ENCODE results near the gene LBH. TPM values are rescaled to one million over a fixed set of nuclear protein-coding genes. Genes with fewer than 3 reads are reported as not detected.
A peak's percentile ranks its signal among the peaks of the same experiment; 100 is the strongest.

The LBH gene
- total RNA-seq, 1 donor from 2014 or later: 137 TPM

GRCh38 chr2:30234180-30234971, 3.0 kb downstream of the LBH start:
- Mint-ChIP-seq H3K36me3 (ENCODE audit: low read depth, unreplicated experiment) (peaks cover 34% of the 10 kb centered on the region), H3K27me3 (ENCODE audit: unreplicated experiment) (peaks cover 17% of the 10 kb centered on the region), H3K27ac (ENCODE audit: unreplicated experiment) (peak overlapping the region; percentile 80), H3K9me3 (ENCODE audit: unreplicated experiment) (no peaks in the 10 kb centered on the region), H3K4me1 (ENCODE audit: unreplicated experiment) (peaks cover 57% of the 10 kb centered on the region), H3K4me3 (ENCODE audit: unreplicated experiment) (peak overlapping the region; percentile 96)
- TF ChIP-seq, protein P1, sequence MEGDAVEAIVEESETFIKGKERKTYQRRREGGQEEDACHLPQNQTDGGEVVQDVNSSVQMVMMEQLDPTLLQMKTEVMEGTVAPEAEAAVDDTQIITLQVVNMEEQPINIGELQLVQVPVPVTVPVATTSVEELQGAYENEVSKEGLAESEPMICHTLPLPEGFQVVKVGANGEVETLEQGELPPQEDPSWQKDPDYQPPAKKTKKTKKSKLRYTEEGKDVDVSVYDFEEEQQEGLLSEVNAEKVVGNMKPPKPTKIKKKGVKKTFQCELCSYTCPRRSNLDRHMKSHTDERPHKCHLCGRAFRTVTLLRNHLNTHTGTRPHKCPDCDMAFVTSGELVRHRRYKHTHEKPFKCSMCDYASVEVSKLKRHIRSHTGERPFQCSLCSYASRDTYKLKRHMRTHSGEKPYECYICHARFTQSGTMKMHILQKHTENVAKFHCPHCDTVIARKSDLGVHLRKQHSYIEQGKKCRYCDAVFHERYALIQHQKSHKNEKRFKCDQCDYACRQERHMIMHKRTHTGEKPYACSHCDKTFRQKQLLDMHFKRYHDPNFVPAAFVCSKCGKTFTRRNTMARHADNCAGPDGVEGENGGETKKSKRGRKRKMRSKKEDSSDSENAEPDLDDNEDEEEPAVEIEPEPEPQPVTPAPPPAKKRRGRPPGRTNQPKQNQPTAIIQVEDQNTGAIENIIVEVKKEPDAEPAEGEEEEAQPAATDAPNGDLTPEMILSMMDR (IDR thresholded peaks at IDR 0.05; ENCODE audit: unreplicated experiment): no peak
- peak; percentile 36 for DNase-seq (ENCODE audit: low spot score)

GRCh38 chr2:30235008-30235655, 3.8 kb downstream of the LBH start:
- H3K4me1 Mint-ChIP-seq (ENCODE audit: unreplicated experiment): peaks cover 63% of the 10 kb centered on the region
- H3K4me3 Mint-ChIP-seq (ENCODE audit: unreplicated experiment): peak overlapping the region; percentile 47
- peaks cover 42% of the 10 kb centered on the region for H3K36me3 Mint-ChIP-seq (ENCODE audit: low read depth, unreplicated experiment)
- DNase-seq (ENCODE audit: low spot score): no peak
- peaks cover 19% of the 10 kb centered on the region for H3K27me3 Mint-ChIP-seq (ENCODE audit: unreplicated experiment)
- TF ChIP-seq, protein P1 (IDR thresholded peaks at IDR 0.05; ENCODE audit: unreplicated experiment): no peak
- no peak overlapping the region for H3K27ac Mint-ChIP-seq (ENCODE audit: unreplicated experiment)
- no peaks in the 10 kb centered on the region for H3K9me3 Mint-ChIP-seq (ENCODE audit: unreplicated experiment)

GRCh38 chr2:30235859-30236535, 4.7 kb downstream of the LBH start:
- Mint-ChIP-seq H3K4me1 (ENCODE audit: unreplicated experiment) (peaks cover 63% of the 10 kb centered on the region), H3K27me3 (ENCODE audit: unreplicated experiment) (peaks cover 18% of the 10 kb centered on the region), H3K9me3 (ENCODE audit: unreplicated experiment) (no peaks in the 10 kb centered on the region), H3K4me3 (ENCODE audit: unreplicated experiment) (peak overlapping the region; percentile 67), H3K36me3 (ENCODE audit: low read depth, unreplicated experiment) (peaks cover 47% of the 10 kb centered on the region), H3K27ac (ENCODE audit: unreplicated experiment) (no peak overlapping the region)
- TF ChIP-seq, protein P1 (IDR thresholded peaks at IDR 0.05; ENCODE audit: unreplicated experiment): no peak
- no peak for DNase-seq (ENCODE audit: low spot score)

GRCh38 chr2:30236591-30237238, 5.4 kb downstream of the LBH start:
- Mint-ChIP-seq H3K36me3 (ENCODE audit: low read depth, unreplicated experiment) (peaks cover 47% of the 10 kb centered on the region), H3K4me3 (ENCODE audit: unreplicated experiment) (peak overlapping the region; percentile 67), H3K9me3 (ENCODE audit: unreplicated experiment) (no peaks in the 10 kb centered on the region), H3K27me3 (ENCODE audit: unreplicated experiment) (peaks cover 18% of the 10 kb centered on the region), H3K4me1 (ENCODE audit: unreplicated experiment) (peaks cover 64% of the 10 kb centered on the region), H3K27ac (ENCODE audit: unreplicated experiment) (no peak overlapping the region)
- TF ChIP-seq, protein P1 (IDR thresholded peaks at IDR 0.05; ENCODE audit: unreplicated experiment): no peak
- DNase-seq (ENCODE audit: low spot score): no peak
